ENCODE data around the gene MOK. TPM values are rescaled to one million over a fixed set of nuclear protein-coding genes. Genes with fewer than 3 reads are reported as not detected.

MOK gene
- total RNA-seq, 1 donor from 2014 or later = 6.8 TPM

DNA sequence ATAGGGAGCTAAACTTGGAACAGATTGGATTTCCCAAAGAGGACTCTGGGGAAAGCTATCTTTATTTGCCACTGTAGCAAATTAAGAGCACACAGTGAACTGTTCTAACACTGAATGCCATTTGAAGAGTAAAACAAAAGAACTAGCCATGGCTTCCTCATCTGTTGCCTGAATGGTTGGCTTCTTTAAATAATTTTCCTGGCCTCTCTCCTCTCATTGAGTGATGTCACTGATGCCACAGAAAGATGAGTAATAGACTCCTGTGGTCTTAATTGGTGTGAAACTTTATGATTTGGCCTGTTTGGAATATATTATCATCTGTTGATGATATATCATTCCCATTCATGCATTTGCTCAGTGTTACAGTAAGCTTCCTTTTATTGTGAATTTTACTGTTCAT, 122.8 kb downstream of the MOK start:
- H3K9me3 Mint-ChIP-seq = no peaks in the 10 kb centered on the region
- no peaks in the 10 kb centered on the region for H3K36me3 Mint-ChIP-seq (ENCODE audit: low read depth)
- H3K4me3 Mint-ChIP-seq (ENCODE audit: low read depth) = no peak overlapping the region
- DNase-seq (ENCODE audit: low spot score) = no peak
- H3K27me3 Mint-ChIP-seq (ENCODE audit: low read depth) = no peaks in the 10 kb centered on the region
- intact Hi-C loops (cut with micrococcal nuclease) = loop anchor here (5.0 kb wide), 1 partner anchor 40 kb away; no protein-coding TSS in a partner anchor
- H3K4me1 Mint-ChIP-seq (ENCODE audit: low read depth) = peaks cover 50% of the 10 kb centered on the region
- H3K27ac Mint-ChIP-seq = no peak overlapping the region

- Mint-ChIP-seq H3K4me3 (ENCODE audit: low read depth) (no peak overlapping the region), H3K9me3 (no peaks in the 10 kb centered on the region), H3K27me3 (ENCODE audit: low read depth) (no peaks in the 10 kb centered on the region), H3K4me1 (ENCODE audit: low read depth) (peaks cover 46% of the 10 kb centered on the region), H3K36me3 (ENCODE audit: low read depth) (peaks cover 3% of the 10 kb centered on the region), H3K27ac (no peak overlapping the region)
- no peak for DNase-seq (ENCODE audit: low spot score)
- intact Hi-C loops (cut with micrococcal nuclease) = loop anchor here (5.0 kb wide), 1 partner anchor 39 kb away; no protein-coding TSS in a partner anchor
Observed at GRCh38 chr14:102181187-102181586, 123.8 kb downstream of the MOK start.

GRCh38 chr14:102180248-102180998, 124.5 kb downstream of the MOK start:
- H3K4me3 Mint-ChIP-seq (ENCODE audit: low read depth) = no peak overlapping the region
- intact Hi-C loops (cut with micrococcal nuclease) = loop anchor here (5.0 kb wide), 1 partner anchor 38 kb away; no protein-coding TSS in a partner anchor
- H3K27ac Mint-ChIP-seq = no peak overlapping the region

More at GRCh38 chr14:102180248-102180998, 124.5 kb downstream of the MOK start:
- no peaks in the 10 kb centered on the region for H3K27me3 Mint-ChIP-seq (ENCODE audit: low read depth)
- peaks cover 4% of the 10 kb centered on the region for H3K36me3 Mint-ChIP-seq (ENCODE audit: low read depth)
- H3K4me1 Mint-ChIP-seq (ENCODE audit: low read depth) = peaks cover 47% of the 10 kb centered on the region
- no peak for DNase-seq (ENCODE audit: low spot score)
- no peaks in the 10 kb centered on the region for H3K9me3 Mint-ChIP-seq

Other genes with a start within 250 kb of the MOK start
- 995 and 1,017 TPM in 2 replicates for gene HSP90AA1, start 218.1 kb downstream of the MOK start, total RNA-seq
- 35.3 and 37.0 TPM in 2 replicates for gene WDR20, start 165.3 kb downstream of the MOK start, total RNA-seq
- gene ZNF839, start 14.6 kb upstream of the MOK start, total RNA-seq = 16.4 and 17.3 TPM in 2 replicates
- 39.6 and 42.9 TPM in 2 replicates for gene CINP, start 57.7 kb upstream of the MOK start, total RNA-seq
- 7.8 and 12.8 TPM in 2 replicates for gene TECPR2, start 57.8 kb upstream of the MOK start, total RNA-seq
- 16.9 and 17.0 TPM in 2 replicates for gene ANKRD9, start 204.6 kb upstream of the MOK start, total RNA-seq

All from activated T-helper 2 cell treated with anti-CD3 and anti-CD28 coated beads, Interferon-gamma antibody, Interleukin-2, Interleukin-4, amounts not matched to agents 10 μg/mL and 5 μg/mL and 100 μg/mL, durations not matched to agents 14 hours and 24 hours and 36 hours (primary cell).